ENCODE results near the gene TGFA. TPM values are rescaled to one million over a fixed set of nuclear protein-coding genes. Genes with fewer than 3 reads are reported as not detected.
"Not testable (repeated sequence)": the region's sequence is repeated elsewhere in the genome, so short reads cannot be mapped to it uniquely, and the experiment has no call there.

Gene TGFA
- total RNA-seq, 2 experiments from 2014 or later: 0.47 to 0.88 TPM

DNA sequence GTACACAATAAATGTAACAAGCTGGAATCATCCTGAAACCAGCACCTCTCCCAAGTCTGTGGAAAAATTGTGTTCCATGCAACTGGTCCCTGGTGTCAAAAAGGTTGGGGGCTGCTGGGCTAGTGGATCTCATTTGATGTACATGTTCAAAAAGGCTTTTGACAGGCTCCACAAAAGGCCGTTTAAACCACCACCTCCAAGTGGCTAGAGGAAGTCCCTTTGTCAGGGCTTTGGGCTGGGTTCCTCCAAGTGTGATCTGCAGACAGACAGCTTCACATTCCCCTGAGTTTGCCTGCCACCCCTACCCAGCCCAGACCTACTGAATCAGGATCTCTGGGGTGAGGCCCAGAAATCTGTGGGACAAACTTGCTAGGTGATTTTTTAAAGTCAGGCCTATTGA lies 84.7 kb downstream of the TGFA start:
- Histone ChIP-seq H3K36me3 (ENCODE audit: insufficient read depth, low read length) (no peaks in the 10 kb centered on the region), H3K27ac (ENCODE audit: low read depth in 1 of 2, low read length in 2 of 2) (no peak overlapping the region), H3K27me3 (ENCODE audit: control insufficient read depth in 1 of 2, insufficient read depth in 2 of 2, low read length in 2 of 2) (no peaks in the 10 kb centered on the region), H3K4me1 (ENCODE audit: insufficient read depth, low read length) (peaks cover 28% of the 10 kb centered on the region), H3K4me3 (ENCODE audit: low read length) (no peak overlapping the region), H3K9me3 (ENCODE audit: control insufficient read depth in 1 of 2, insufficient read depth in 1 of 2, low read length in 2 of 2) (no peaks in the 10 kb centered on the region)
- Mint-ChIP-seq H3K9me3 (no peaks in the 10 kb centered on the region), H3K27ac (no peak overlapping the region), H3K36me3 (ENCODE audit: low read depth) (no peaks in the 10 kb centered on the region), H3K27me3 (no peaks in the 10 kb centered on the region), H3K4me3 (no peak overlapping the region), H3K4me1 (ENCODE audit: low read depth) (peaks cover 37% of the 10 kb centered on the region)
- intact Hi-C loops (cut with DNase I, micrococcal nuclease): no loop called here
- POLR2A ChIA-PET: no interaction called here
- ATAC-seq (ENCODE audit: poor library complexity) (no peak), DNase-seq (no peak)
- CTCF ChIA-PET: no interaction called here
- no peak for TF ChIP-seq CTCF (IDR thresholded peaks at IDR 0.05)

DNA sequence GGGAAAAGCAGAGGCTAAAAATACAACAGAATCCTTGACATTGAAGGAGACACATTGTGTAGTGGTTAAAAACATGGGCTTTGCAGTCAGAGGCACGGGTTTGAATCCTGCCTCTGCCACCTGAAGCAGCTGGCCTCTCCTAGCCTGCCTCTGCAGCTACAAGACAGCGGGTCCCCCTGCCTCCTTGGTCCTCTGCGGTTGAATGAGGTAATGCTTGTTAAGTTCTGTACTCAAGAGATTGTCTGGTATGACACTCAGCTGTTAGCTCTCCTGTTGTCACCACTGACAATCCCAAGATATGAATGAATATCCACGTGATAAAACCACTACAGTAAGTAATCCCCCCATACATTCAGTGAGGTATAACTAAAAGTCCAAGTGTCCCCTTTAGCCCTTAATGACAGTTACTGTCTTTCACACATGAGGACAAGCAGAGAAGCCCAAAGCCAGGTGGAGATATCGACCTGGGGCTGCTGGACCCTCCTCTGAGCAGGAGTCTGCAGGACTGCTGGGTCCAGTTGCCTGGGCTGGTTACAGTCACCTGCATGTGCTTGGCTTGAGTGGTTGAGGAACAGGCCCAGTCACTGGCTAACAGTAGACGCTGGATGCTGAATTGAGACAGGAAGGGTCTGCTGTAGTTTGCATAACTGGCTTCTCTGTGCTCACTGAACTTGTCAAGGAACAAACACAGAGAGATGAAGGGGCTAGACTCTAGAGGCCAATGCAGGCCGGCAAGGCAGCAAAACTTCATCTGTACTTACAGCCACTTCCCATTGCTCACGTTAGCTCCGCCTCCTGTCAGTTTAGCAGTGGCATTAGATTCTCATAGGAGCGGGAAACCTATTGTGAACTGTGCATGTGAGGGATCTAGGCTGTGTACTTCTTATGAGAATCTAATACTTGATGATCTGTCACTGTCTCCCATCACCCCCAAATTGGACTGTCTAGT lies 85.5 kb downstream of the TGFA start:
- Histone ChIP-seq H3K27me3 (ENCODE audit: control insufficient read depth in 1 of 2, insufficient read depth in 2 of 2, low read length in 2 of 2) (no peaks in the 10 kb centered on the region), H3K4me3 (ENCODE audit: low read length) (no peak overlapping the region), H3K9me3 (ENCODE audit: control insufficient read depth in 1 of 2, insufficient read depth in 1 of 2, low read length in 2 of 2) (no peaks in the 10 kb centered on the region), H3K4me1 (ENCODE audit: insufficient read depth, low read length) (peaks cover 22% of the 10 kb centered on the region), H3K27ac (ENCODE audit: low read depth in 1 of 2, low read length in 2 of 2) (no peak overlapping the region), H3K36me3 (ENCODE audit: insufficient read depth, low read length) (no peaks in the 10 kb centered on the region)
- H3K4me1 Mint-ChIP-seq (ENCODE audit: low read depth): peaks cover 30% of the 10 kb centered on the region
- no peaks in the 10 kb centered on the region for H3K9me3 Mint-ChIP-seq
- no peak for ATAC-seq (ENCODE audit: poor library complexity)
- no peak for DNase-seq
- H3K27me3 Mint-ChIP-seq: no peaks in the 10 kb centered on the region
- H3K36me3 Mint-ChIP-seq (ENCODE audit: low read depth): no peaks in the 10 kb centered on the region
- POLR2A ChIA-PET: no interaction called here
- H3K4me3 Mint-ChIP-seq: no peak overlapping the region
- CTCF ChIA-PET: no interaction called here
- no peak for TF ChIP-seq CTCF (IDR thresholded peaks at IDR 0.05)
- intact Hi-C loops (cut with DNase I, micrococcal nuclease): no loop called here
- H3K27ac Mint-ChIP-seq: no peak overlapping the region

DNA sequence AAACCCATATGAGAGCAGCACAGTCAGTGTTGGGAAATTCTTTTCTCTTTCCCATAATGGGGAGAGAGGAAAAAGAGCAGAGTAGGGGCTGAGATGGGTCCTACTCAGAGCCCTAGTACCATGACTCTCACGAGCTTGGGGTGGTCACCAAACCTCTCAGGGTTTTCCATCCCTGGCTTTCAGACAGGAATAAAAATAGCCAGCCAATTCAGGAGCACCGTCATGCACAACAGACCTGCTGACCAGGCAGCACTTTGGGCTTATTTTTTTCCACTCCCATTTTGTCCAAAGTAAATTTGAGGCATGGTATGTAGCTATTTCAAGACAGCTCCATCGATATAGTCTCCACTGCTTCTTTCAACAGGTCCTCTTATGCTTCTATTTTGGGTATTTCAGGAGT lies 86.4 kb downstream of the TGFA start:
- Mint-ChIP-seq H3K27ac (no peak overlapping the region), H3K4me1 (ENCODE audit: low read depth) (peaks cover 24% of the 10 kb centered on the region), H3K4me3 (no peak overlapping the region), H3K36me3 (ENCODE audit: low read depth) (no peaks in the 10 kb centered on the region), H3K9me3 (no peaks in the 10 kb centered on the region), H3K27me3 (no peaks in the 10 kb centered on the region)
- intact Hi-C loops (cut with DNase I, micrococcal nuclease): no loop called here
- DNase-seq (no peak), ATAC-seq (ENCODE audit: poor library complexity) (no peak)
- Histone ChIP-seq H3K27me3 (ENCODE audit: control insufficient read depth in 1 of 2, insufficient read depth in 2 of 2, low read length in 2 of 2) (no peaks in the 10 kb centered on the region), H3K27ac (ENCODE audit: low read depth in 1 of 2, low read length in 2 of 2) (no peak overlapping the region), H3K9me3 (ENCODE audit: control insufficient read depth in 1 of 2, insufficient read depth in 1 of 2, low read length in 2 of 2) (no peaks in the 10 kb centered on the region), H3K4me1 (ENCODE audit: insufficient read depth, low read length) (peaks cover 14% of the 10 kb centered on the region), H3K4me3 (ENCODE audit: low read length) (no peak overlapping the region), H3K36me3 (ENCODE audit: insufficient read depth, low read length) (no peaks in the 10 kb centered on the region)
- TF ChIP-seq CTCF (IDR thresholded peaks at IDR 0.05): no peak
- ChIA-PET CTCF (no interaction called here), POLR2A (no interaction called here)

- H3K9me3 ChIP-seq (ENCODE audit: control insufficient read depth in 1 of 2, insufficient read depth in 1 of 2, low read length in 2 of 2); DNase-seq; H3K27ac ChIP-seq (ENCODE audit: low read depth in 1 of 2, low read length in 2 of 2); H3K27me3 Mint-ChIP-seq; POLR2A ChIA-PET; H3K4me3 Mint-ChIP-seq; intact Hi-C loops (cut with DNase I, micrococcal nuclease); H3K27me3 ChIP-seq (ENCODE audit: control insufficient read depth in 1 of 2, insufficient read depth in 2 of 2, low read length in 2 of 2); ATAC-seq (ENCODE audit: poor library complexity); H3K36me3 ChIP-seq (ENCODE audit: insufficient read depth, low read length); H3K27ac Mint-ChIP-seq; H3K4me3 ChIP-seq (ENCODE audit: low read length); H3K9me3 Mint-ChIP-seq; H3K36me3 Mint-ChIP-seq (ENCODE audit: low read depth): not testable (repeated sequence)
- H3K4me1 Mint-ChIP-seq (ENCODE audit: low read depth): peaks cover 20% of the 10 kb centered on the region
- H3K4me1 ChIP-seq (ENCODE audit: insufficient read depth, low read length): peaks cover 11% of the 10 kb centered on the region
- CTCF ChIA-PET: interaction anchor here (1.0 kb wide), 1 partner anchor 358 kb away, joined by 3 read pairs; no protein-coding TSS in a partner anchor
Observed at GRCh38 chr2:70466647-70467046, 87.0 kb downstream of the TGFA start.
